HCEC 1CT (cell line): ENCODE data around the gene JMJD6.
"Not testable (repeated sequence)": the region's sequence is repeated elsewhere in the genome, so short reads cannot be mapped to it uniquely, and the experiment has no call there.

ENCODE experiments used
- DNase-seq: peaks from one replicate; pipeline ENCODE4 v3.0.0-alpha.2; 2017

Gene JMJD6

GRCh38 chr17:76726231-76726775 lies at the start of gene JMJD6:
TSS of gene JMJD6 (minus strand) at chr17:76726606. CDS start at chr17:76726475, 131 bp downstream.
- DNase-seq, result peak; percentile 97

GRCh38 chr17:76775021-76775600 lies 48.7 kb upstream of the JMJD6 start:
- no peak for DNase-seq

GRCh38 chr17:76772842-76773525 lies 46.6 kb upstream of the JMJD6 start:
- DNase-seq, result peak; percentile 88

GRCh38 chr17:76758570-76758969 lies 32.2 kb upstream of the JMJD6 start:
- DNase-seq, result no peak

- DNase-seq, result no peak
Measured at GRCh38 chr17:76757256-76757655, 30.9 kb upstream of the JMJD6 start.

GRCh38 chr17:76755285-76755684 lies 28.9 kb upstream of the JMJD6 start:
- no peak for DNase-seq

GRCh38 chr17:76753061-76753961 lies 26.9 kb upstream of the JMJD6 start:
- DNase-seq, result no peak

- no peak for DNase-seq
Measured at GRCh38 chr17:76752006-76752405, 25.6 kb upstream of the JMJD6 start.

- DNase-seq, result no peak
Measured at GRCh38 chr17:76751416-76751993, 25.1 kb upstream of the JMJD6 start.

GRCh38 chr17:76748657-76749056 lies 22.3 kb upstream of the JMJD6 start:
- DNase-seq, result no peak

GRCh38 chr17:76747716-76748363 lies 21.4 kb upstream of the JMJD6 start:
- DNase-seq, result no peak

GRCh38 chr17:76745785-76746184 lies 19.4 kb upstream of the JMJD6 start:
- peak; percentile 70 for DNase-seq

- no peak for DNase-seq
Measured at GRCh38 chr17:76744747-76745146, 18.3 kb upstream of the JMJD6 start.

GRCh38 chr17:76742958-76743357 lies 16.6 kb upstream of the JMJD6 start:
- peak; percentile 44 for DNase-seq

- no peak for DNase-seq
Measured at GRCh38 chr17:76740329-76741118, 14.1 kb upstream of the JMJD6 start.

GRCh38 chr17:76739568-76740115 lies 13.2 kb upstream of the JMJD6 start:
- DNase-seq, result not testable (repeated sequence)

- no peak for DNase-seq
Measured at GRCh38 chr17:76738468-76738850, 12.1 kb upstream of the JMJD6 start.

- peak; percentile 93 for DNase-seq
Measured at GRCh38 chr17:76737676-76738467, 11.5 kb upstream of the JMJD6 start, which contains the start of gene MFSD11. TSS of gene MFSD11 (plus strand) at chr17:76738119. CDS start at chr17:76738353, 234 bp downstream.

- DNase-seq, result peak; percentile 98
Measured at GRCh38 chr17:76737082-76737675, 10.8 kb upstream of the JMJD6 start, which contains the start of gene SRSF2. TSS of gene SRSF2 (minus strand) at chr17:76737331. CDS start at chr17:76737160, 171 bp downstream.
